Measurements from ENCODE around the gene NDRG2. TPM values are rescaled to one million over a fixed set of nuclear protein-coding genes. Genes with fewer than 3 reads are reported as not detected.
"Not testable (repeated sequence)": the region's sequence is repeated elsewhere in the genome, so short reads cannot be mapped to it uniquely, and the experiment has no call there.

NDRG2 gene
- total RNA-seq, 4 donors from 2014 or later: 111 to 563 (median 200) TPM

- Histone ChIP-seq H3K27me3 (no peaks in the 10 kb centered on the region), H3K27ac (peak overlapping the region; percentile 63 to 68), H3K4me1 (peaks cover 0 to 11% of the 10 kb centered on the region in 2 donors), H3K36me3 (no peaks in the 10 kb centered on the region), H3K4me3 (no peak overlapping the region), H3K9me3 (no peaks in the 10 kb centered on the region)
- intact Hi-C loops (cut with DNase I; ENCODE audit: low total_unique reads): no loop called here
- DNase-seq: peak; percentile 35 to 52
- TF ChIP-seq POLR2A (IDR thresholded peaks at IDR 0.05) (no peak), CTCF (IDR thresholded peaks at IDR 0.05) (no peak)
Observed at GRCh38 chr14:20986811-20987210, 38.0 kb downstream of the NDRG2 start.

GRCh38 chr14:20985650-20986049 is 39.2 kb downstream of the NDRG2 start:
- H3K27ac ChIP-seq; intact Hi-C loops (cut with DNase I; ENCODE audit: low total_unique reads); H3K9me3 ChIP-seq; H3K4me1 ChIP-seq; DNase-seq; H3K36me3 ChIP-seq; H3K4me3 ChIP-seq; H3K27me3 ChIP-seq: not testable (repeated sequence)

- H3K4me3 ChIP-seq: no peak overlapping the region
- no peaks in the 10 kb centered on the region for H3K36me3 ChIP-seq
- no peaks in the 10 kb centered on the region for H3K4me1 ChIP-seq
- no peaks in the 10 kb centered on the region for H3K27me3 ChIP-seq
- DNase-seq: no peak
- no peaks in the 10 kb centered on the region for H3K9me3 ChIP-seq
- intact Hi-C loops (cut with DNase I; ENCODE audit: low total_unique reads): no loop called here
- no peak overlapping the region for H3K27ac ChIP-seq
- TF ChIP-seq CTCF (IDR thresholded peaks at IDR 0.05): no peak
- TF ChIP-seq POLR2A (IDR thresholded peaks at IDR 0.05): no peak
Observed at GRCh38 chr14:20982646-20983369, 42.1 kb downstream of the NDRG2 start.

- Histone ChIP-seq H3K4me1 (no peaks in the 10 kb centered on the region), H3K9me3 (no peaks in the 10 kb centered on the region), H3K36me3 (no peaks in the 10 kb centered on the region), H3K27me3 (no peaks in the 10 kb centered on the region), H3K27ac (no peak overlapping the region), H3K4me3 (no peak overlapping the region)
- TF ChIP-seq CTCF (IDR thresholded peaks at IDR 0.05): no peak
- TF ChIP-seq POLR2A (IDR thresholded peaks at IDR 0.05): no peak
- DNase-seq: no peak
- intact Hi-C loops (cut with DNase I; ENCODE audit: low total_unique reads): no loop called here
Observed at GRCh38 chr14:20980906-20981305, 44.0 kb downstream of the NDRG2 start.

- no peak overlapping the region for H3K4me3 ChIP-seq
- no peak overlapping the region for H3K27ac ChIP-seq
- intact Hi-C loops (cut with DNase I; ENCODE audit: low total_unique reads): no loop called here
- TF ChIP-seq POLR2A (IDR thresholded peaks at IDR 0.05) (no peak), CTCF (IDR thresholded peaks at IDR 0.05) (no peak)
- DNase-seq: no peak
- no peaks in the 10 kb centered on the region for H3K9me3 ChIP-seq
- no peaks in the 10 kb centered on the region for H3K4me1 ChIP-seq
- H3K36me3 ChIP-seq: no peaks in the 10 kb centered on the region
- no peaks in the 10 kb centered on the region for H3K27me3 ChIP-seq
Observed at GRCh38 chr14:20978687-20979086, 46.2 kb downstream of the NDRG2 start.
